ENCODE results near the gene CSRP1.

- no peak for TF ChIP-seq CTCF (conservative IDR thresholded peaks at IDR 0.05; ENCODE audit: low read length)
- no peak for TF ChIP-seq EZH2phosphoT487 (IDR thresholded peaks at IDR 0.05; ENCODE audit: borderline replicate concordance, low read depth, low read length)
Measured at GRCh38 chr1:201533836-201534235, 26.9 kb upstream of the CSRP1 start.
